NCI-H2196 treated with DMSO at 0.1 percent for 48 hours (cell line): ENCODE results near the gene FAM135A.
"Not testable (repeated sequence)": the region's sequence is repeated elsewhere in the genome, so short reads cannot be mapped to it uniquely, and the experiment has no call there.

Experiments
- DNase-seq: peaks from one replicate; lab custom pipeline; 2025; ENCODE audit not compliant: unreplicated experiment; lab: John Stamatoyannopoulos, UW

The FAM135A gene

GRCh38 chr6:70537266-70537665 is 124.0 kb downstream of the FAM135A start:
- no peak for DNase-seq

- no peak for DNase-seq
Observed at GRCh38 chr6:70538376-70538775, 125.1 kb downstream of the FAM135A start.

- peak; percentile 25 for DNase-seq
Observed at GRCh38 chr6:70547313-70547712, 134.0 kb downstream of the FAM135A start.

GRCh38 chr6:70547905-70548304 is 134.6 kb downstream of the FAM135A start:
- no peak for DNase-seq

GRCh38 chr6:70549327-70549726 is 136.0 kb downstream of the FAM135A start:
- no peak for DNase-seq

- DNase-seq, result no peak
Observed at GRCh38 chr6:70551566-70551965, 138.3 kb downstream of the FAM135A start.

- not testable (repeated sequence) for DNase-seq
Observed at GRCh38 chr6:70552286-70552940, 139.1 kb downstream of the FAM135A start.

- no peak for DNase-seq
Observed at GRCh38 chr6:70552974-70553373, 139.7 kb downstream of the FAM135A start.

GRCh38 chr6:70557998-70558397 is 144.7 kb downstream of the FAM135A start:
- no peak for DNase-seq

- not testable (repeated sequence) for DNase-seq
Observed at GRCh38 chr6:70562401-70562800, 149.1 kb downstream of the FAM135A start.

GRCh38 chr6:70563530-70563929 is 150.2 kb downstream of the FAM135A start:
- no peak for DNase-seq

GRCh38 chr6:70566751-70567382 is 153.6 kb downstream of the FAM135A start, which contains the start of gene SDHAF4:
Gene SDHAF4, plus strand, starts transcription at chr6:70566930. Its CDS starts 11 bp downstream, at chr6:70566941.
- DNase-seq, result peak; percentile 78

GRCh38 chr6:70574643-70575042 is 161.3 kb downstream of the FAM135A start:
- DNase-seq, result no peak

- DNase-seq, result no peak
Observed at GRCh38 chr6:70575899-70576495, 162.7 kb downstream of the FAM135A start.

- DNase-seq, result no peak
Observed at GRCh38 chr6:70586114-70586513, 172.8 kb downstream of the FAM135A start.

GRCh38 chr6:70590400-70590799 is 177.1 kb downstream of the FAM135A start:
- DNase-seq, result no peak

- no peak for DNase-seq
Observed at GRCh38 chr6:70592391-70593117, 179.2 kb downstream of the FAM135A start.

GRCh38 chr6:70593118-70593486 is 179.8 kb downstream of the FAM135A start:
- no peak for DNase-seq

- DNase-seq, result no peak
Observed at GRCh38 chr6:70599187-70599586, 185.9 kb downstream of the FAM135A start.

- no peak for DNase-seq
Observed at GRCh38 chr6:70601014-70601413, 187.7 kb downstream of the FAM135A start.

GRCh38 chr6:70604254-70604653 is 190.9 kb downstream of the FAM135A start:
- DNase-seq, result no peak

GRCh38 chr6:70607371-70607770 is 194.1 kb downstream of the FAM135A start:
- not testable (repeated sequence) for DNase-seq
